ENCODE data around the gene SERPINA1.

- no peak for TF ChIP-seq TEAD4 (CRISPR knock-in tag; IDR thresholded peaks at IDR 0.05)
- no peak for TF ChIP-seq NR3C1 (CRISPR knock-in tag; conservative IDR thresholded peaks at IDR 0.05; ENCODE audit: low read depth)
- TF ChIP-seq, protein P1, sequence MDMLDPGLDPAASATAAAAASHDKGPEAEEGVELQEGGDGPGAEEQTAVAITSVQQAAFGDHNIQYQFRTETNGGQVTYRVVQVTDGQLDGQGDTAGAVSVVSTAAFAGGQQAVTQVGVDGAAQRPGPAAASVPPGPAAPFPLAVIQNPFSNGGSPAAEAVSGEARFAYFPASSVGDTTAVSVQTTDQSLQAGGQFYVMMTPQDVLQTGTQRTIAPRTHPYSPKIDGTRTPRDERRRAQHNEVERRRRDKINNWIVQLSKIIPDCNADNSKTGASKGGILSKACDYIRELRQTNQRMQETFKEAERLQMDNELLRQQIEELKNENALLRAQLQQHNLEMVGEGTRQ (CRISPR knock-in tag; IDR thresholded peaks at IDR 0.05), result no peak
- TF ChIP-seq CTCF (IDR thresholded peaks at IDR 0.05), result no peak
- TF ChIP-seq ZSCAN18 (CRISPR knock-in tag; IDR thresholded peaks at IDR 0.05), result no peak
- TF ChIP-seq, protein P2, sequence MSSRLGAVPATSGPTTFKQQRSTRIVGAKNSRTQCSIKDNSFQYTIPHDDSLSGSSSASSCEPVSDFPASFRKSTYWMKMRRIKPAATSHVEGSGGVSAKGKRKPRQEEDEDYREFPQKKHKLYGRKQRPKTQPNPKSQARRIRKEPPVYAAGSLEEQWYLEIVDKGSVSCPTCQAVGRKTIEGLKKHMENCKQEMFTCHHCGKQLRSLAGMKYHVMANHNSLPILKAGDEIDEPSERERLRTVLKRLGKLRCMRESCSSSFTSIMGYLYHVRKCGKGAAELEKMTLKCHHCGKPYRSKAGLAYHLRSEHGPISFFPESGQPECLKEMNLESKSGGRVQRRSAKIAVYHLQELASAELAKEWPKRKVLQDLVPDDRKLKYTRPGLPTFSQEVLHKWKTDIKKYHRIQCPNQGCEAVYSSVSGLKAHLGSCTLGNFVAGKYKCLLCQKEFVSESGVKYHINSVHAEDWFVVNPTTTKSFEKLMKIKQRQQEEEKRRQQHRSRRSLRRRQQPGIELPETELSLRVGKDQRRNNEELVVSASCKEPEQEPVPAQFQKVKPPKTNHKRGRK (CRISPR knock-in tag; IDR thresholded peaks at IDR 0.05; ENCODE audit: borderline replicate concordance), result no peak
- no peak for TF ChIP-seq ETV6 (CRISPR knock-in tag; IDR thresholded peaks at IDR 0.05)
- no peak for TF ChIP-seq CREM (CRISPR knock-in tag; IDR thresholded peaks at IDR 0.05)
- TF ChIP-seq CREB1 (CRISPR knock-in tag; IDR thresholded peaks at IDR 0.05), result no peak
- TF ChIP-seq, protein P3, sequence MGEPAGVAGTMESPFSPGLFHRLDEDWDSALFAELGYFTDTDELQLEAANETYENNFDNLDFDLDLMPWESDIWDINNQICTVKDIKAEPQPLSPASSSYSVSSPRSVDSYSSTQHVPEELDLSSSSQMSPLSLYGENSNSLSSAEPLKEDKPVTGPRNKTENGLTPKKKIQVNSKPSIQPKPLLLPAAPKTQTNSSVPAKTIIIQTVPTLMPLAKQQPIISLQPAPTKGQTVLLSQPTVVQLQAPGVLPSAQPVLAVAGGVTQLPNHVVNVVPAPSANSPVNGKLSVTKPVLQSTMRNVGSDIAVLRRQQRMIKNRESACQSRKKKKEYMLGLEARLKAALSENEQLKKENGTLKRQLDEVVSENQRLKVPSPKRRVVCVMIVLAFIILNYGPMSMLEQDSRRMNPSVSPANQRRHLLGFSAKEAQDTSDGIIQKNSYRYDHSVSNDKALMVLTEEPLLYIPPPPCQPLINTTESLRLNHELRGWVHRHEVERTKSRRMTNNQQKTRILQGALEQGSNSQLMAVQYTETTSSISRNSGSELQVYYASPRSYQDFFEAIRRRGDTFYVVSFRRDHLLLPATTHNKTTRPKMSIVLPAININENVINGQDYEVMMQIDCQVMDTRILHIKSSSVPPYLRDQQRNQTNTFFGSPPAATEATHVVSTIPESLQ (CRISPR knock-in tag; IDR thresholded peaks at IDR 0.05), result no peak
- TF ChIP-seq, protein P4, sequence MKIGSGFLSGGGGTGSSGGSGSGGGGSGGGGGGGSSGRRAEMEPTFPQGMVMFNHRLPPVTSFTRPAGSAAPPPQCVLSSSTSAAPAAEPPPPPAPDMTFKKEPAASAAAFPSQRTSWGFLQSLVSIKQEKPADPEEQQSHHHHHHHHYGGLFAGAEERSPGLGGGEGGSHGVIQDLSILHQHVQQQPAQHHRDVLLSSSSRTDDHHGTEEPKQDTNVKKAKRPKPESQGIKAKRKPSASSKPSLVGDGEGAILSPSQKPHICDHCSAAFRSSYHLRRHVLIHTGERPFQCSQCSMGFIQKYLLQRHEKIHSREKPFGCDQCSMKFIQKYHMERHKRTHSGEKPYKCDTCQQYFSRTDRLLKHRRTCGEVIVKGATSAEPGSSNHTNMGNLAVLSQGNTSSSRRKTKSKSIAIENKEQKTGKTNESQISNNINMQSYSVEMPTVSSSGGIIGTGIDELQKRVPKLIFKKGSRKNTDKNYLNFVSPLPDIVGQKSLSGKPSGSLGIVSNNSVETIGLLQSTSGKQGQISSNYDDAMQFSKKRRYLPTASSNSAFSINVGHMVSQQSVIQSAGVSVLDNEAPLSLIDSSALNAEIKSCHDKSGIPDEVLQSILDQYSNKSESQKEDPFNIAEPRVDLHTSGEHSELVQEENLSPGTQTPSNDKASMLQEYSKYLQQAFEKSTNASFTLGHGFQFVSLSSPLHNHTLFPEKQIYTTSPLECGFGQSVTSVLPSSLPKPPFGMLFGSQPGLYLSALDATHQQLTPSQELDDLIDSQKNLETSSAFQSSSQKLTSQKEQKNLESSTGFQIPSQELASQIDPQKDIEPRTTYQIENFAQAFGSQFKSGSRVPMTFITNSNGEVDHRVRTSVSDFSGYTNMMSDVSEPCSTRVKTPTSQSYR (CRISPR knock-in tag; IDR thresholded peaks at IDR 0.05), result no peak
These were observed 19.5 kb upstream of the SERPINA1 start for GRCh38 chr14:94407906-94408305.
